NT2/D1 (cell line): ENCODE data around the gene POU2F2.

Experiments
- SUZ12 ChIP-seq: IDR thresholded peaks from 2 replicates; pipeline ENCODE4 v1.6.1; 2011; ENCODE audit not compliant: insufficient read length, insufficient read depth; ENCODE audit errors: extremely low read depth
- YY1 ChIP-seq: IDR thresholded peaks from 2 replicates; pipeline ENCODE4 v1.6.1; 2011; ENCODE audit not compliant: insufficient read length, insufficient read depth
- ZNF274 ChIP-seq: IDR thresholded peaks from 2 replicates; pipeline ENCODE4 v1.6.1; 2011; ENCODE audit warnings: mild to moderate bottlenecking, low read depth, low read length

DNA sequence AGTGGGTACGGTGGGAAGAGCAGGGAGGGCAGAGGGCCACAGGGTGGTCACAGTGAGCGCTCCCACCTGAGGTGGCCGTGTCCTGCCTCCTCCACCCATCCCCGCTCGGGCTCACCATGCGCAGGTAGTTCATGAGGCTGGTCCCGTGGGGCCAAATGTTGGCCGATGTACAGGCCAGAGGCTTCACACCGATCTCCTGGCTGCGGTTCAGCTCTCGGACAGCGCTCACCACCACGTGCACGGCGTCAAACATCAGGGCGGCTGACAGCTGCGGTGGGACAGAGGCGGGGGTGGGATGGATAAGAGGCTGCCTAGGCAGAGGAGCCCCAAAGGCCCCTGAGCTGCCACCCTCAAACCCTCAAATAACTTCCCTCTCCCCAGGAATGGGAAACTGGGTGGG, 78.0 kb downstream of the POU2F2 start:
- TF ChIP-seq ZNF274 (no peak), YY1 (no peak), SUZ12 (no peak)
